HepG2 (cell line): ENCODE data around the gene ALDH4A1. TPM values are rescaled to one million over a fixed set of nuclear protein-coding genes. Genes with fewer than 3 reads are reported as not detected.

Experiments used
- ATAC-seq: fragments of 200-7000 bp; cut with Tn5 transposase; 3 replicates; pipeline ENCODE4 v1.9.1; 2020; ENCODE audit warnings: mild to moderate bottlenecking, moderate library complexity
- BruUV-seq: library from RNA; stranded (reverse); fragments of 400-500 nt; replicated peaks from 2 replicates; lab custom pipeline; 2021; lab: Mats Ljungman, UMichigan
- CTCF ChIA-PET: fragments of 300-600 bp; formaldehyde crosslinking; extraction: SDS; loops from one replicate; lab custom pipeline; 2021; ENCODE audit warnings: low total read pairs, inconsistent platforms, low intra/inter-chr PET ratio; lab: Yijun Ruan, JAX
- POLR2A ChIA-PET: fragments of 350-600 bp; sonication (Branson Sonifier 250); formaldehyde crosslinking; loops from one replicate; lab custom pipeline; 2020; ENCODE audit warnings: antibody characterized with exemption, inconsistent platforms; lab: Yijun Ruan, JAX
- DNase-seq: peaks from one replicate; pipeline ENCODE4 v3.0.0-alpha.2; 2015; ENCODE audit warnings: low spot score
- FAIRE-seq: peaks from 3 replicates; lab custom pipeline; 2011; peaks lifted over from hg19 to GRCh38; lab: Jason Lieb, UNC
- H2AFZ ChIP-seq: one replicate; pipeline ENCODE4 v1.6.1; 2011; ENCODE audit warnings: low read length, inconsistent platforms
- H3K27ac ChIP-seq: fragments of 300-600 bp; 3 replicates; pipeline ENCODE4 v1.8.0; 2011; ENCODE audit warnings: mixed run types, mild to moderate bottlenecking, mixed read lengths, low read length, inconsistent platforms; ENCODE audit not compliant: insufficient read depth; ENCODE audit errors: extremely low read length
- H3K27me3 ChIP-seq, 2 experiments: fragments of 200-600 bp in 1 of 2; 2 replicates in 1 of 2; 3 replicates in 1 of 2; pipeline versions ENCODE4 v1.6.0 to v1.8.0; 2011; ENCODE audit warnings: low read length in 2 of 2, mild to moderate bottlenecking in 2 of 2, moderate library complexity in 2 of 2, inconsistent platforms in 1 of 2; ENCODE audit not compliant: insufficient read depth in 2 of 2, control insufficient read depth in 1 of 2
- H3K36me3 ChIP-seq, 2 experiments: fragments of 200-600 bp in 1 of 2; replicated peaks in 1 of 2; 2 replicates in 1 of 2; 3 replicates in 1 of 2; pipeline versions ENCODE4 v1.5.1 to v1.8.0; 2011; ENCODE audit warnings: low read length in 2 of 2, inconsistent platforms in 1 of 2; ENCODE audit not compliant: insufficient read depth in 2 of 2, control insufficient read depth in 1 of 2
- H3K4me1 ChIP-seq: 2 replicates; pipeline ENCODE4 v1.5.1; 2012; ENCODE audit warnings: low read length, inconsistent platforms; ENCODE audit not compliant: insufficient read depth
- H3K4me2 ChIP-seq: 2 replicates; pipeline ENCODE4 v1.6.0; 2011; ENCODE audit warnings: low read depth, low read length, inconsistent platforms
- H3K4me3 ChIP-seq, 3 experiments: fragments of 200-600 bp in 1 of 3; sonication (generic), shearing (Covaris generic) in 1 of 3; replicated peaks in 1 of 3; 2 replicates each; pipeline ENCODE4 v1.5.1; 2011 to 2016; ENCODE audit warnings: low read length in 3 of 3, inconsistent platforms in 2 of 3, low read depth in 2 of 3, mild to moderate bottlenecking in 2 of 3, control low read depth in 1 of 3, mixed read lengths in 1 of 3; ENCODE audit not compliant: insufficient read depth in 1 of 3
- H3K79me2 ChIP-seq: one replicate; pipeline ENCODE4 v1.6.1; 2011; ENCODE audit warnings: low read length, inconsistent platforms; ENCODE audit not compliant: insufficient read depth
- H3K9ac ChIP-seq: 2 replicates; pipeline ENCODE4 v1.6.0; 2011; ENCODE audit warnings: mild to moderate bottlenecking, low read depth, low read length, inconsistent platforms; ENCODE audit not compliant: insufficient read depth
- H3K9me3 ChIP-seq: 2 replicates; pipeline ENCODE4 v1.5.1; 2012; ENCODE audit warnings: mild to moderate bottlenecking, low read length
- H4K20me1 ChIP-seq: 2 replicates; pipeline ENCODE4 v1.6.0; 2011; ENCODE audit warnings: inconsistent platforms, mild to moderate bottlenecking, low read length, moderate library complexity; ENCODE audit not compliant: insufficient read depth
- CREB1 ChIP-seq, 2 experiments: fragments of 450-650 bp in 1 of 2; IDR thresholded peaks; 2 replicates each; pipeline ENCODE4 v1.6.1; 2016 to 2017; ENCODE audit warnings: control low read depth in 1 of 2, mild to moderate bottlenecking in 1 of 2, missing compliant biosample characterization in 1 of 2, missing genetic modification characterization in 1 of 2
- FOXA1 ChIP-seq, 2 experiments: fragments of 450-650 bp in 1 of 2; sonication (generic) in 1 of 2; formaldehyde crosslinking in 1 of 2; IDR thresholded peaks; 2 replicates each; pipeline versions ENCODE4 v1.4.0 to v1.6.1; 2016 to 2020; ENCODE audit warnings: missing genetic modification reagents in 1 of 2
- NCOA2 ChIP-seq: sonication (generic); formaldehyde crosslinking; IDR thresholded peaks from 2 replicates; pipeline ENCODE4 v1.8.0; 2022; ENCODE audit warnings: inconsistent platforms
- RNF2 ChIP-seq: fragments of 450-650 bp; conservative IDR thresholded peaks from 2 replicates; pipeline ENCODE4 v1.6.1; 2016; ENCODE audit warnings: low read depth
- TBX3 ChIP-seq: fragments of 450-650 bp; IDR thresholded peaks from 2 replicates; pipeline ENCODE4 v1.6.1; 2017; ENCODE audit warnings: antibody characterized with exemption, mild to moderate bottlenecking, inconsistent platforms, borderline replicate concordance
- TP53 ChIP-seq: sonication (generic); formaldehyde crosslinking; conservative IDR thresholded peaks from 2 replicates; pipeline ENCODE4 v1.4.0; 2020; ENCODE audit warnings: missing genetic modification reagents
- YEATS4 ChIP-seq: sonication (generic); formaldehyde crosslinking; IDR thresholded peaks from 2 replicates; pipeline ENCODE4 v1.4.0; 2020; ENCODE audit warnings: missing genetic modification reagents, borderline replicate concordance
- ZFYVE20 ChIP-seq: sonication (generic); formaldehyde crosslinking; IDR thresholded peaks from 2 replicates; pipeline ENCODE4 v1.8.0; 2023; ENCODE audit warnings: low read depth, mild to moderate bottlenecking, moderate library complexity, missing genetic modification reagents, borderline replicate concordance
- ZNF207 ChIP-seq: fragments of 450-650 bp; IDR thresholded peaks from 2 replicates; pipeline ENCODE4 v1.6.1; 2016; ENCODE audit warnings: antibody characterized with exemption, borderline replicate concordance
- WGBS: methylation state at CpG from one replicate; pipeline ENCODE4 v1.1.6; 2017; ENCODE audit warnings: low lambda C conversion rate; 5-methylcytosine and 5-hydroxymethylcytosine counted together
- in situ Hi-C: cut with HindIII; loops from 2 replicates; pipeline ENCODE4 v1.10.0; 2017; ENCODE audit warnings: low pct_unique_long_range_greater_than_20kb; ENCODE audit not compliant: extremely low pct_ligation_motif_present
- intact Hi-C: fragments of 100-400 bp; cut with micrococcal nuclease; formaldehyde crosslinking; loops from one replicate; pipeline ENCODE4 v1.10.0; 2022; ENCODE audit not compliant: unreplicated experiment
- polyA plus RNA-seq, 8 experiments: library from polyadenylated mRNA; depleted of rRNA in 3 of 8; stranded (reverse) in 7 of 8; unstranded in 1 of 8; fragments of >200 nt; fragmentation: Illumina TruSeq in 4 of 8; extraction: Trizol in 4 of 8; gene quantifications; 2 replicates each; pipeline versions ENCODE4 v1.2.1 to v1.2.3, GENCODE V29; 2011 to 2016; ENCODE audit warnings: low read depth in 4 of 8, missing spikeins in 1 of 8, mixed read lengths in 1 of 8; ENCODE audit not compliant: insufficient read depth in 1 of 8
- total RNA-seq, 5 experiments: library from RNA; depleted of rRNA; stranded (reverse); fragments of >200 nt; fragmentation: Illumina TruSeq; extraction: Trizol; gene quantifications; 2 replicates each; pipeline ENCODE4 v1.2.3, GENCODE V29; 2016; ENCODE audit warnings: low read depth in 1 of 5
- TF ChIP-seq, protein P1 (sequence below): sonication (generic); formaldehyde crosslinking; IDR thresholded peaks from 2 replicates; pipeline ENCODE4 v1.4.0; 2020; ENCODE audit warnings: mild to moderate bottlenecking, missing genetic modification reagents

Gene ALDH4A1
- total and polyA plus RNA-seq, 2 of the 13 experiments (the other 11 are each of a cell fraction or from before 2014, with no cell fraction given): 76.4 to 240 TPM

DNA sequence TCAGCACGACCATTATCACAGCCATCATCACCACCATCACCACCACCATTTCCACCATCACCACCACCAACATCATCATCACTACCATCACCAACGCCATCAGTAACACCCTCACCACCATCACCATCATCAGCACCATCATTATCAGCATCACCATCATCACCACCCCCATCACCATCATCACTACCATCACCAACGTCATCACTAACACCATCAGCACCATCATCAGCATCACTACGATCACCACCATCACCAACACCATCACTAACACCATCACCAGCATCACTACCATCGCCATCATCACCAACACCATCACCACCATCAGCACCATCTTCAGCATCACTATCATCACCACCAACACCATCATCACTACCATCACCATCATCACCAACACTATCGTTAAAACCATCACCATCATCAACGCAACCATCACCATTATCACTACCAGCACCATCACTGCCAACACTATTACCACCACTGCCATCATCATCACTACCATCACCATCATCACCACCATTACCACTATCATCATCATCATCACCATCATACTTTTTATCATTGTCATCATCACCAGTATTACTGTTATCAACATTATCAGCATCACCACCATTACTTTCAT, 44.2 kb downstream of the ALDH4A1 start:
- POLR2A ChIA-PET: no interaction called here
- Histone ChIP-seq H3K4me3 (no peak overlapping the region), H4K20me1 (no peaks in the 10 kb centered on the region), H3K9me3 (no peaks in the 10 kb centered on the region), H3K4me2 (no peak overlapping the region), H2AFZ (no peak overlapping the region), H3K27ac (no peak overlapping the region), H3K79me2 (no peaks in the 10 kb centered on the region), H3K36me3 (no peaks in the 10 kb centered on the region), H3K27me3 (peaks cover 3 to 17% of the 10 kb centered on the region in 2 experiments; a peak in 4 of 5 replicates), H3K4me1 (no peaks in the 10 kb centered on the region), H3K9ac (no peak overlapping the region)
- WGBS: 32% methylated on average over 7 of the region's 7 CpGs
- in situ Hi-C loops (no loop called here), intact Hi-C loops (no loop called here)
- ATAC-seq (no peak), DNase-seq (no peak), FAIRE-seq (no peak)
- BruUV-seq: no TSS peak
- CTCF ChIA-PET: no interaction called here
- TF ChIP-seq FOXA1 (IDR thresholded peaks at IDR 0.05): 0 out of 2 replicates have a peak, but pooled peaks have one; percentile 1
- TF ChIP-seq FOXA1 (CRISPR knock-in tag; IDR thresholded peaks at IDR 0.05): no peak
- TF ChIP-seq TBX3: no peak
- no peak for TF ChIP-seq RNF2
- 0 out of 2 replicates have a peak, but pooled peaks have one; percentile 42 for TF ChIP-seq ZFYVE20 (CRISPR knock-in tag)
- TF ChIP-seq CREB1 (IDR thresholded peaks at IDR 0.05): peak; percentile 94
- TF ChIP-seq CREB1 (CRISPR knock-in tag; IDR thresholded peaks at IDR 0.05): no peak
- no peak for TF ChIP-seq YEATS4 (CRISPR knock-in tag)
- peak; percentile 79; the same call in 1 of the 2 replicates for TF ChIP-seq ZNF207
- TF ChIP-seq, protein P1, sequence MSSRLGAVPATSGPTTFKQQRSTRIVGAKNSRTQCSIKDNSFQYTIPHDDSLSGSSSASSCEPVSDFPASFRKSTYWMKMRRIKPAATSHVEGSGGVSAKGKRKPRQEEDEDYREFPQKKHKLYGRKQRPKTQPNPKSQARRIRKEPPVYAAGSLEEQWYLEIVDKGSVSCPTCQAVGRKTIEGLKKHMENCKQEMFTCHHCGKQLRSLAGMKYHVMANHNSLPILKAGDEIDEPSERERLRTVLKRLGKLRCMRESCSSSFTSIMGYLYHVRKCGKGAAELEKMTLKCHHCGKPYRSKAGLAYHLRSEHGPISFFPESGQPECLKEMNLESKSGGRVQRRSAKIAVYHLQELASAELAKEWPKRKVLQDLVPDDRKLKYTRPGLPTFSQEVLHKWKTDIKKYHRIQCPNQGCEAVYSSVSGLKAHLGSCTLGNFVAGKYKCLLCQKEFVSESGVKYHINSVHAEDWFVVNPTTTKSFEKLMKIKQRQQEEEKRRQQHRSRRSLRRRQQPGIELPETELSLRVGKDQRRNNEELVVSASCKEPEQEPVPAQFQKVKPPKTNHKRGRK (CRISPR knock-in tag): no peak
- no peak for TF ChIP-seq TP53 (CRISPR knock-in tag)
- no peak for TF ChIP-seq NCOA2 (CRISPR knock-in tag)
- TF ChIP-seq, all 625 proteins: peak for 4
